BJ (cell line): ENCODE data around the gene GLRX3. TPM values are rescaled to one million over a fixed set of nuclear protein-coding genes. Genes with fewer than 3 reads are reported as not detected.

Experiments used
- CTCF ChIA-PET: fragments of 350-600 bp; formaldehyde crosslinking; extraction: SDS; loops from one replicate; lab custom pipeline; 2021; ENCODE audit warnings: antibody characterized with exemption, inconsistent platforms; lab: Yijun Ruan, JAX
- POLR2A ChIA-PET: fragments of 300-600 bp; sonication (Branson Sonifier 250); formaldehyde crosslinking; extraction: SDS; loops from one replicate; lab custom pipeline; 2021; ENCODE audit warnings: antibody characterized with exemption; lab: Charles Lee
- DNase-seq: peaks from one replicate; pipeline ENCODE4 v3.0.0-alpha.2; 2011; ENCODE audit warnings: low read depth
- H3K27me3 ChIP-seq: 2 replicates; pipeline ENCODE4 v1.6.0; 2011; ENCODE audit warnings: low read length; ENCODE audit not compliant: control insufficient read depth, insufficient read depth
- H3K36me3 ChIP-seq: 2 replicates; pipeline ENCODE4 v1.5.1; 2011; ENCODE audit warnings: low read length; ENCODE audit not compliant: control insufficient read depth, insufficient read depth
- H3K4me3 ChIP-seq: 2 replicates; pipeline ENCODE4 v1.5.1; 2011; ENCODE audit warnings: low read depth, mild to moderate bottlenecking, control low read depth, low read length
- CTCF ChIP-seq: IDR thresholded peaks from 2 replicates; pipeline ENCODE4 v1.5.1; 2011; ENCODE audit warnings: low read depth, mild to moderate bottlenecking, control low read depth, inconsistent platforms, low read length, moderate library complexity; ENCODE audit not compliant: insufficient read depth
- polyA plus RNA-seq: library from polyadenylated mRNA; depleted of rRNA; stranded (reverse); fragments of >200 nt; gene quantifications from 2 replicates; pipeline ENCODE4 v1.2.3, GENCODE V29; 2011

The GLRX3 gene
- polyA plus RNA-seq, 1 experiment, result 51.3 TPM

- peaks cover 4% of the 10 kb centered on the region for H3K36me3 ChIP-seq
- no peak for DNase-seq
- H3K27me3 ChIP-seq, result no peaks in the 10 kb centered on the region
- TF ChIP-seq CTCF, result no peak
- ChIA-PET CTCF (interaction anchor here (0.7 to 3.7 kb wide), 13 partner anchors 8 to 1832 kb away, joined by 3 to 29 read pairs (median 4); no protein-coding TSS in a partner anchor), POLR2A (no interaction called here)
- peak overlapping the region; percentile 47 for H3K4me3 ChIP-seq
These were observed 54.5 kb downstream of the GLRX3 start for GRCh38 chr10:130190737-130191115.

DNA sequence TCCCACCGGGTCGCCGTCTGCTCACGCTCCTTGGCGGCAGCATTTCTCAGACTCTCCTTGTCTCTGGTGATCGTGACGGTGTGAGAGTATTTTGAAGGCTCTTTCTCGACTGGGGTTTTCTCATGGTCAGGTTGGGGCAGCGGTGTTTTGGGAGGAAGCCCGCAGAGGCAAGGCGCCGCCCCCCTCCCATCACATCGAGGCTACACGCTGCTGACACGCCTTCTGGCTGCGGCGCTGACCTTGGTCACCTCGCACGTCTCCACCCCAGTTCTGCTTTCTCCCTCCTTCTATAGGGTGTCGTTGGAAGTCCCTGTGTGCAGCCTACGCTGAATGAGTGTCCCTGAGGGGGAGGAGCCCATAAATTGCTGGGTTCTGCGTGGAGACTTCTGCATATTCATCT lies 55.2 kb downstream of the GLRX3 start:
- H3K36me3 ChIP-seq, result peaks cover 4% of the 10 kb centered on the region
- CTCF ChIA-PET, result interaction anchor here (0.9 to 3.7 kb wide), 11 partner anchors 7 to 1832 kb away, joined by 3 to 29 read pairs (median 5); no protein-coding TSS in a partner anchor
- no peaks in the 10 kb centered on the region for H3K27me3 ChIP-seq
- POLR2A ChIA-PET, result no interaction called here
- DNase-seq, result no peak
- H3K4me3 ChIP-seq, result no peak overlapping the region
- TF ChIP-seq CTCF, result no peak

GRCh38 chr10:130192276-130192848 lies 56.2 kb downstream of the GLRX3 start:
- peaks cover 3% of the 10 kb centered on the region for H3K36me3 ChIP-seq
- ChIA-PET CTCF (interaction anchor here (1.0 kb wide), 1 partner anchor 16 kb away, joined by 3 read pairs; no protein-coding TSS in a partner anchor), POLR2A (no interaction called here)
- no peak overlapping the region for H3K4me3 ChIP-seq
- DNase-seq, result no peak
- TF ChIP-seq CTCF, result no peak
- no peaks in the 10 kb centered on the region for H3K27me3 ChIP-seq

GRCh38 chr10:130193033-130193432 lies 56.8 kb downstream of the GLRX3 start:
- DNase-seq, result no peak
- no peaks in the 10 kb centered on the region for H3K36me3 ChIP-seq
- H3K27me3 ChIP-seq, result no peaks in the 10 kb centered on the region
- no peak for TF ChIP-seq CTCF
- no peak overlapping the region for H3K4me3 ChIP-seq
- ChIA-PET CTCF (interaction anchor here (1.0 kb wide), 1 partner anchor 16 kb away, joined by 3 read pairs; no protein-coding TSS in a partner anchor), POLR2A (no interaction called here)

DNA sequence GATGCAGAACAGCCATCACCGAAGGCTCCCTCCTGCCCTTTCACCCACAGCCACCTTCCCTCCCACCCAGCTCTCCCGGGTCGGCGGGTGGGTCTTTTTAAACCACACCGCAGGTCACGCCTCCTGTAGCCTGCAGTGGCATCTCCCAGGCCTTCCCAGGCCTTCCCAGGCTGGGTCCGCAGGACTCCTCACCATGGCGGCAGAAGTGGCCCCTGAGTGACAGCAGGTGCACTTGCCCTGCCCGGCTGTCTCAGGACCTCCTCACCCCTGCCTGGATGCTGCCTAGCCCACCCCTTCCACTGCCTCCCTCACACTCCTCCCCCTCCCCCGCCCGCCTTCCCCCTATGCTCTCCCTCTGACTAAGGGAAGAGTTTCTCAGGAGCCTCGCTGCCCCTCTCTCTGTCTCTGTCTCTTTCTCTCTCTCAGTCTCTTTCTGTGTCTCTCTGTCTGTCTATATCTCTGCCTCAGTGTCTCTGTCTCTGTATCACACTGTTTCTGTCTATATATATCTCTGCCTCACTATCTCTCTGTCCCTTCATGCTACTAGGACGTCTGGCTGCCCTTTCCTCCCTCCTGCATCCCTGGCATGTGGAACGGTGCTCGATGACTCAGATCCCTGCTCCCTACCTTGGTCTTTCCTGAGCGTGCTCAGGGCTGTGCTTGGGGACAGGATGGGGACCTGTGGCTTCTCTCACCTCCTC lies 57.5 kb downstream of the GLRX3 start:
- no peak overlapping the region for H3K4me3 ChIP-seq
- no peaks in the 10 kb centered on the region for H3K36me3 ChIP-seq
- no peaks in the 10 kb centered on the region for H3K27me3 ChIP-seq
- no peak for TF ChIP-seq CTCF
- CTCF ChIA-PET, result no interaction called here
- POLR2A ChIA-PET, result no interaction called here
- no peak for DNase-seq
